ENCODE measurements around the gene CTSF. TPM values are rescaled to one million over a fixed set of nuclear protein-coding genes. Genes with fewer than 3 reads are reported as not detected.
A peak's percentile ranks its signal among the peaks of the same experiment; 100 is the strongest.

CTSF gene
- total and polyA plus RNA-seq, 12 donors = 37.0 to 264 (median 133) TPM

GRCh38 chr11:66567787-66568123, 651 bp downstream of the CTSF start:
- Histone ChIP-seq H3K27ac (no peak overlapping the region), H3K4me1 (replicated peaks in 1 of 2) (peaks cover 14 to 15% of the 10 kb centered on the region in 2 donors), H3K27me3 (no peaks in the 10 kb centered on the region), H3K36me3 (replicated peaks in 1 of 2) (peaks cover 0 to 8% of the 10 kb centered on the region in 2 donors), H3K4me3 (peak overlapping the region in 2 of 4 donors; percentile 25 to 66), H3K9me3 (replicated peaks in 1 of 3) (no peaks in the 10 kb centered on the region)
- intact Hi-C loops (cut with DNase I) = no loop called here
- no peak for TF ChIP-seq CTCF (IDR thresholded peaks at IDR 0.05)
- no peak for TF ChIP-seq POLR2A (IDR thresholded peaks at IDR 0.05)
- 50 to 84% (median 58%) methylated on average over 2 to 15 of the region's 15 CpGs for WGBS, 4 donors
- DNase-seq = no peak

- TF ChIP-seq CTCF (IDR thresholded peaks at IDR 0.05) = no peak
- TF ChIP-seq POLR2A (IDR thresholded peaks at IDR 0.05) = no peak
- no peak for DNase-seq
- H3K4me1 ChIP-seq (replicated peaks in 1 of 2) = peaks cover 14 to 15% of the 10 kb centered on the region in 2 donors
- no peak overlapping the region for H3K4me3 ChIP-seq
- no peaks in the 10 kb centered on the region for H3K9me3 ChIP-seq (replicated peaks in 1 of 3)
- H3K27me3 ChIP-seq = no peaks in the 10 kb centered on the region
- 93 to 98% (median 94%) methylated on average over 8 of the region's 8 CpGs for WGBS, 4 donors
- intact Hi-C loops (cut with DNase I) = no loop called here
- peaks cover 0 to 8% of the 10 kb centered on the region in 2 donors for H3K36me3 ChIP-seq (replicated peaks in 1 of 2)
- no peak overlapping the region for H3K27ac ChIP-seq
Measured at GRCh38 chr11:66566221-66566620, 2.2 kb downstream of the CTSF start.

DNA sequence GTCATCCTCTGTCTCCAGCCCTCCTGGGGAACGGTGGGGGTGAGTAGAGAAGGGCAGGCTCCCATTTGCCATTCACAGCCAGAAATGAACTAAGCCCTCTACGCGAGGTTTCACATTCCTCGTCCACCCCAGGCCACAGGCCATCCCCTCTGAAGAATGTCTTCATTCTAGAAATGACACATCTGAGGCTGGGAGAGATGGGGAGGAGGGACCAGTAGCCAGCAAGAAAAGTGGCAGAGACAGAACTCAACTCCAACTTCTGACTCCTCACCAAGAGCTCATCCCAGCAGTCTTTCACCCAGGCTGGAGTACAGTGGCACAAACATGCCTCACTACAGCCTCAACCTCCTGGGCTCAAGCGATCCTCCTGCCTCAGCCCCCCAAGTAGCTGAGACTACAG, 3.4 kb downstream of the CTSF start:
- WGBS, 4 donors = 57 to 74% (median 68%) methylated on average over 4 to 5 of the region's 5 CpGs
- DNase-seq = no peak
- Histone ChIP-seq H3K9me3 (replicated peaks in 1 of 3) (no peaks in the 10 kb centered on the region), H3K4me1 (replicated peaks in 1 of 2) (peaks cover 14 to 15% of the 10 kb centered on the region in 2 donors), H3K36me3 (replicated peaks in 1 of 2) (peaks cover 0 to 8% of the 10 kb centered on the region in 2 donors), H3K27ac (no peak overlapping the region), H3K4me3 (no peak overlapping the region), H3K27me3 (no peaks in the 10 kb centered on the region)
- intact Hi-C loops (cut with DNase I) = no loop called here
- TF ChIP-seq CTCF (IDR thresholded peaks at IDR 0.05) (no peak), POLR2A (IDR thresholded peaks at IDR 0.05) (no peak)

GRCh38 chr11:66564538-66564937, 3.9 kb downstream of the CTSF start:
- H3K27ac ChIP-seq = no peak overlapping the region
- H3K9me3 ChIP-seq (replicated peaks in 1 of 3) = no peaks in the 10 kb centered on the region
- TF ChIP-seq POLR2A (IDR thresholded peaks at IDR 0.05) (no peak), CTCF (IDR thresholded peaks at IDR 0.05) (no peak)
- intact Hi-C loops (cut with DNase I) = no loop called here
- peaks cover 14 to 15% of the 10 kb centered on the region in 2 donors for H3K4me1 ChIP-seq (replicated peaks in 1 of 2)
- peaks cover 0 to 8% of the 10 kb centered on the region in 2 donors for H3K36me3 ChIP-seq (replicated peaks in 1 of 2)
- H3K27me3 ChIP-seq = no peaks in the 10 kb centered on the region
- H3K4me3 ChIP-seq = no peak overlapping the region
- DNase-seq = no peak
- WGBS, 4 donors = 84 to 96% (median 88%) methylated on average over 11 to 14 of the region's 14 CpGs
